ENCODE data around the gene EEF1AKMT1.

EEF1AKMT1 gene

GRCh38 chr13:20721454-20722357, 52.1 kb downstream of the EEF1AKMT1 start:
- H3K27ac ChIP-seq: peak overlapping the region in 1 of 21 experiments; percentile 28
- peak overlapping the region; percentile 13 to 41 (median 19) for H3K4me3 ChIP-seq

- H3K4me3 ChIP-seq: peak overlapping the region in 4 of 7 experiments; percentile 17 to 41 (median 30)
Measured at GRCh38 chr13:20721058-20721453, 52.7 kb downstream of the EEF1AKMT1 start.

GRCh38 chr13:20720499-20720898, 53.3 kb downstream of the EEF1AKMT1 start:
- no peak overlapping the region for H3K27ac ChIP-seq
- no peak overlapping the region for H3K4me3 ChIP-seq

More at GRCh38 chr13:20721058-20721453, 52.7 kb downstream of the EEF1AKMT1 start:
- H3K27ac ChIP-seq: no peak overlapping the region

DNA sequence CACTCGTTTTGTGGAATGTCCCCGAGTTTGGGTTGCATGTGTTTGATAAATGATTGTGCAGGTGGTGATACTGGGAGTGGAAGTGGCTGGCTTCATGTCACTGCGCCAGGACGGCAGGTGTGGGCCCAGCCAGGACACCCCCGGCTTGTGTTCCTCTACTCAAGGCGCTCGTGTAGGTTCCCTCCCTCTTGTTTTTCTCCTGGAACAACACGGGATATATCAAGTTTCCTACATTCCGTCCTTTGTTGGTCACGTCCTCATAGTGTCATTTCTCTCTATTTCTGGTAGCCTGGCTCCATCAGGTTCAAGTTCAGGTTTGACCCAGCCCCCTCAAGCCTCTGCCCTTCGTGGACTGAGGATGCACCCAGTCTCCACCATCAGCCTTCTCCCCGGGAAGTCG, 54.0 kb downstream of the EEF1AKMT1 start:
- H3K27ac ChIP-seq: no peak overlapping the region
- no peak overlapping the region for H3K4me3 ChIP-seq

GRCh38 chr13:20718958-20719566, 54.7 kb downstream of the EEF1AKMT1 start:
- Histone ChIP-seq H3K4me3 (no peak overlapping the region), H3K27ac (no peak overlapping the region)

- no peak overlapping the region for H3K4me3 ChIP-seq
- no peak overlapping the region for H3K27ac ChIP-seq
Measured at GRCh38 chr13:20717581-20718542, 55.9 kb downstream of the EEF1AKMT1 start.

DNA sequence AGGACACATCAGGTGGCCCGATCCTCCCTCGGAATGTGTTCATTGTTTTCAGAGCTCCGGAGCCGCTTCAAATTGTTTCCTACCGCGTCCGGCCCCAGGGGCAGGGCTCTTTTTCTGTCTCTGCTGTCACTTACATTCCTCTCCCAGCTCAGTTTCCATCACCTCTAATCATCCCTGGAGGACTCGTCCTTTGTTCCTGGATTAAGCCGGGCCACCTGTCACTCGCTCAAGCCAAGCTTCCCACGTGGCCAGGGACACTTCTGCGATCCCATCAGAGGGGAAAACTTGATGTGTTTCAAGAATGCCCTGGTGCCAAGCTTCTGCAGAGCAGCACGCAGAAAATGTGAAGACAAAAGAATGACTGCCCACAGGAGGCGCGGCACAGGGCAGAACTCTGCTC, 56.8 kb downstream of the EEF1AKMT1 start:
- H3K27ac ChIP-seq: no peak overlapping the region
- H3K4me3 ChIP-seq: no peak overlapping the region

DNA sequence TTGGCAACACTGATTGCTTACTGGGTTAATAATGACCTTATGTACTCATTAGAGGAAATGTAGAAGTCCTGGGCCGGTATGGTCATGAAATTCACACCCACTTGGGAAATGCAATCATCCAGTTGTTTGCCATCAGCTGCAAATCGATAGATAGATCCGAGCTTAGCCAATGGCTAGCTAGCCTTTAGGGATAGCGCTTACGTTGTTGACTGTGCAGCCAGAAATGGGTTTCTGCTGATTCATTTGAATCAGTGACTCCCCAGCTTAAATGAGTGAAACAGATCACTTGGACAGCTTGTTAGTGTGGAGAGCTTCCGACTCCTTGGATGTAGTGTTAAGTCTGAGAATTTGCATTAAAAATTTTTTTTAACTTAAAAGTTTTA, 58.4 kb downstream of the EEF1AKMT1 start:
- H3K27ac ChIP-seq: peak overlapping the region in 3 of 21 experiments; percentile 21 to 93 (median 81)

GRCh38 chr13:20714563-20715329, 59.0 kb downstream of the EEF1AKMT1 start:
- H3K4me3 ChIP-seq: no peak overlapping the region

More for the DNA sequence above, 58.4 kb downstream of the EEF1AKMT1 start:
- no peak overlapping the region for H3K4me3 ChIP-seq

GRCh38 chr13:20714161-20714560, 59.6 kb downstream of the EEF1AKMT1 start:
- Histone ChIP-seq H3K27ac (peak overlapping the region in 16 of 21 experiments; percentile 8 to 93 (median 63)), H3K4me3 (no peak overlapping the region)

More at GRCh38 chr13:20714563-20715329, 59.0 kb downstream of the EEF1AKMT1 start:
- H3K27ac ChIP-seq: peak overlapping the region in 16 of 21 experiments; percentile 8 to 93 (median 63)

- Histone ChIP-seq H3K4me3 (no peak overlapping the region), H3K27ac (peak overlapping the region in 11 of 21 experiments; percentile 8 to 93 (median 74))
Measured at GRCh38 chr13:20713751-20714150, 60.0 kb downstream of the EEF1AKMT1 start.

DNA sequence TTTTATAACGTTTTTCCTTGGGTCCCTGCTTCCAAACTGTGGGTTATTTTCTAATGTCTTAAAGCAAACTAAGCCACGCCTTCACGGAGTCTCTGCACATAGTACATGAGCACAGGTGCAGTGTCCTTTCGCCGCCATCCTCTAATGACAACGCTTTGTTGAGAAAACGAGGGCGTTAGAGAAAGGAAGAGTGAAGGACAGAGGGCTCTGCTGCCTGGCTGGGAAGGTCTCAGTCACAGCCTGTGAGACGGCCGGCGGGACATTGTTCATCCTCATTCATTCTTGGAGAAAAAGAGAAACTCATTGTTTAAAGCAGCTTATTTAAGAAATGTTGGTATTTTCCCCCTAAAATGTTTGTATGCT, 60.8 kb downstream of the EEF1AKMT1 start:
- Histone ChIP-seq H3K27ac (peak overlapping the region in 8 of 21 experiments; percentile 4 to 93 (median 74)), H3K4me3 (peak overlapping the region in 1 of 7 experiments; percentile 5)

DNA sequence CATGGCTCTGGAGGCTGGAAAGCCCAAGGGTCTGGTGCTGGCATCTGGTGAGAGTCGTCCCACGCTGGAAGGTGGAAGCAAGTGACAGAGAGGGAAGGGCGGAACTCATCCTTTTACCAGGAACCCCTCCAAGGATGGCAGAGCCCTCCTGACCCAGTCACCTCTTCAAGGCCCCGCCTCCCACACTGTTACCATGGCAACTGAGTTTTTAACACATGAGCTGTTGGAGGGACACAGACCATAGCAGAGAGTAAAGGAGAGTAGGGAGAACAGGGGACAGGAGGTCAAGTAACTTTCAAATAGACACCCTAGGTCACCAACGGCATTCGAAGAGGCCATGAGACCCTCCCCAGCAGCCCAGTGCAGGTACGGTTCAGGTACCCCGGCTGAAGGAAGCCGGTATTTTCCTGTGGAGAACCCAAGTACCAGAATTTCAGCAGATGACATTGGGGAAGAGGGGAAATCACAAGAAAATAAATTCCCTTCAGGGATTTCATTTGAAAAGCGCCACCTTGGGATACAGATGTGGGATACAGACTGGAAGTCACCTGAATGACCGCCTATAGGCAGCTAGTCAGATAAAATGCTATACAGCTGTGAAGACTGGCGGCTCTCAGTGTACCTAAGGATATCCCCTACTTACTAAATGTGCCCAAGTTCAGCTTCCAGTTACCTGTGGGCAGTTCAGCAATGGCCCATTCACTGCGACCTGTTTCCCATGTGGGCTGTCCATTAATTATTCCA, 62.3 kb downstream of the EEF1AKMT1 start:
- H3K4me3 ChIP-seq: no peak overlapping the region
- H3K27ac ChIP-seq: no peak overlapping the region

DNA sequence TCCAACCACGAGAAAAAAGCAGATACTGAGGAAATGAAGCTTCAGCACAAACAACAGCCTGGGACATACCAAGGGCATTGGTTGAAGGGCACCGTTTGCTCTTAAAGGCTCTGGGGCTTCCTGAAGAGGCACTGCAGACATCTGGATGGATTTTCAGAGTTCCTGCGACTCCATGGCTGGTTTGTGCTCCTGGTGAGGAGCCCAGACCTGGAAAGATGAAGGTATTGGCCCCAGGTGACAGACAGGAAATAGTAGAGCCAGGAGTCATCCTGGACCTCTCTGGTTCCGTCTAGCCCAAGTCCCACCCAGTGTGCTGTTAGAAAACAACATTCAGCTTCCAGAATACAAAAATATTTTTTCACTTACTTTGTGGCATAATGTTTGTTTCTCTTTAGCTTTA, 64.0 kb downstream of the EEF1AKMT1 start:
- Histone ChIP-seq H3K4me3 (no peak overlapping the region), H3K27ac (peak overlapping the region in 8 of 21 experiments; percentile 24 to 83 (median 50))

DNA sequence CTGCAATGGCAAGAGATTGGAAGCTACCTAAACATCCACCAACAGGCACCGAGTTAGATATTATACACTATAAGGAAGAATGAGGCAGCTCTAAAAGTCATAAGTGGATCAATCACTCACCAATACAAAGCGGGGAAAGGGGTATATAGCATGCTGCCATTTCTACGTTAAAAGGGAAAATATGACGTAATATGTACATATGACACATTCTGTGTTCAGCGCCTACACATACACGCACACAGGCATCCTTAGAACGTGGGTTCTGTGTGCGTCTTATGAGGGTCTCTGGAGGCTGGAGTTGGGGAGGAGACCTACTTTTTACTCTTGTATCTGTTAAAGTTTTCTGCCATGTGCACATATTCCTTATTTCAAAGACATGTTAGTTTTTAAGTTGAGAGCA, 64.4 kb downstream of the EEF1AKMT1 start:
- peak overlapping the region in 8 of 21 experiments; percentile 24 to 83 (median 50) for H3K27ac ChIP-seq
- no peak overlapping the region for H3K4me3 ChIP-seq

GRCh38 chr13:20708216-20708615, 65.5 kb downstream of the EEF1AKMT1 start:
- H3K27ac ChIP-seq: peak overlapping the region in 7 of 21 experiments; percentile 0 to 73 (median 26)

GRCh38 chr13:20706661-20707060, 67.1 kb downstream of the EEF1AKMT1 start:
- Histone ChIP-seq H3K4me3 (no peak overlapping the region), H3K27ac (peak overlapping the region in 1 of 21 experiments; percentile 8)

More at GRCh38 chr13:20708216-20708615, 65.5 kb downstream of the EEF1AKMT1 start:
- H3K4me3 ChIP-seq: no peak overlapping the region
